Measurements from ENCODE around the gene RAD51D.
"Not testable (repeated sequence)": the region's sequence is repeated elsewhere in the genome, so short reads cannot be mapped to it uniquely, and the experiment has no call there.

- not testable (repeated sequence) for TF ChIP-seq EZH2 (IDR thresholded peaks at IDR 0.05; ENCODE audit: borderline replicate concordance, low read depth, low read length, poor library complexity, severe bottlenecking); CTCF (conservative IDR thresholded peaks at IDR 0.05; ENCODE audit: low read depth, low read length)
Observed at GRCh38 chr17:35090707-35091106, 29.0 kb downstream of the RAD51D start.

Data from A673 (cell line).